Panc1 (cell line): Measurements from ENCODE around the gene DUSP12. TPM values are rescaled to one million over a fixed set of nuclear protein-coding genes. Genes with fewer than 3 reads are reported as not detected.
"Not testable (repeated sequence)": the region's sequence is repeated elsewhere in the genome, so short reads cannot be mapped to it uniquely, and the experiment has no call there.

Source experiments
- ATAC-seq: fragments of 200-7000 bp; cut with Tn5 transposase; 2 replicates; pipeline ENCODE4 v1.9.1; 2020; ENCODE audit warnings: mild to moderate bottlenecking, moderate library complexity
- BruUV-seq: library from RNA; stranded (reverse); fragments of 400-500 nt; replicated peaks from 2 replicates; lab custom pipeline; 2021; lab: Mats Ljungman, UMichigan
- CTCF ChIA-PET: fragments of 300-600 bp; sonication (Branson Sonifier 250); formaldehyde crosslinking; loops from one replicate; lab custom pipeline; 2022; ENCODE audit warnings: antibody characterized with exemption; lab: Charles Lee
- POLR2A ChIA-PET: fragments of 300-600 bp; sonication (Branson Sonifier 250); formaldehyde crosslinking; loops from one replicate; lab custom pipeline; 2022; ENCODE audit warnings: antibody characterized with exemption; lab: Charles Lee
- DNase-seq: peaks from one replicate; pipeline ENCODE4 v3.0.0-alpha.2; 2010; ENCODE audit warnings: low read depth, low spot score
- H3K27ac ChIP-seq: 2 replicates; pipeline ENCODE4 v1.5.1; 2011; ENCODE audit warnings: mild to moderate bottlenecking, low read length, inconsistent platforms
- H3K27me3 ChIP-seq: fragments of 200-500 bp; sonication (Bioruptor generic); 2 replicates; pipeline ENCODE4 v1.6.0; 2014; ENCODE audit warnings: low read length, inconsistent platforms; ENCODE audit not compliant: control insufficient read depth, insufficient read depth
- H3K36me3 ChIP-seq: fragments of 200-500 bp; sonication (Bioruptor generic); 2 replicates; pipeline ENCODE4 v1.5.1; 2014; ENCODE audit warnings: inconsistent platforms, mild to moderate bottlenecking, low read length, moderate library complexity; ENCODE audit not compliant: control insufficient read depth, insufficient read depth
- H3K4me1 ChIP-seq: 2 replicates; pipeline ENCODE4 v1.5.1; 2011; ENCODE audit warnings: inconsistent platforms, mild to moderate bottlenecking, low read length, moderate library complexity; ENCODE audit not compliant: control insufficient read depth, insufficient read depth
- H3K4me3 ChIP-seq, 2 experiments: 2 replicates each; pipeline ENCODE4 v1.5.1; 2011 to 2012; ENCODE audit warnings: low read depth in 2 of 2, low read length in 2 of 2, mild to moderate bottlenecking in 2 of 2, inconsistent platforms in 1 of 2, moderate library complexity in 1 of 2
- H3K9me3 ChIP-seq: fragments of 200-500 bp; sonication (Bioruptor generic); 2 replicates; pipeline ENCODE4 v1.5.1; 2014; ENCODE audit warnings: low read depth, mild to moderate bottlenecking, inconsistent platforms, low read length, moderate library complexity; ENCODE audit not compliant: control insufficient read depth, insufficient read depth
- CTCF ChIP-seq: fragments of 450-650 bp; IDR thresholded peaks from 2 replicates; pipeline ENCODE4 v1.5.1; 2017; ENCODE audit warnings: mild to moderate bottlenecking
- POLR2AphosphoS5 ChIP-seq: IDR thresholded peaks from 2 replicates; pipeline ENCODE4 v1.6.1; 2012; ENCODE audit warnings: mild to moderate bottlenecking, low read depth, low read length, moderate library complexity
- SIN3A ChIP-seq: IDR thresholded peaks from 2 replicates; pipeline ENCODE4 v1.6.1; 2012; ENCODE audit warnings: low read depth, mild to moderate bottlenecking, low read length, moderate library complexity, borderline replicate concordance; ENCODE audit not compliant: insufficient read depth
- TCF7L2 ChIP-seq: IDR thresholded peaks from 2 replicates; pipeline ENCODE4 v1.6.1; 2011; ENCODE audit warnings: mild to moderate bottlenecking, low read depth, low read length, inconsistent platforms
- in situ Hi-C: cut with HindIII; loops from 2 replicates; pipeline ENCODE4 v1.10.0; 2016; ENCODE audit warnings: low sequenced_read_pairs, low pct_unique_long_range_greater_than_20kb
- intact Hi-C: fragments of 100-400 bp; cut with micrococcal nuclease; formaldehyde crosslinking; loops from one replicate; pipeline ENCODE4 v1.10.0; 2022; ENCODE audit not compliant: unreplicated experiment
- total RNA-seq: library from RNA; stranded (reverse); gene quantifications from one replicate; pipeline ENCODE4 v1.2.1, GENCODE V29; 2021; ENCODE audit not compliant: unreplicated experiment
- TF ChIP-seq, protein P1 (sequence below), 2 experiments: IDR thresholded peaks; 2 replicates each; pipeline ENCODE4 v1.6.1; 2011 to 2012; ENCODE audit warnings: low read depth in 2 of 2, control low read depth in 1 of 2, low read length in 1 of 2, mild to moderate bottlenecking in 1 of 2, moderate library complexity in 1 of 2; ENCODE audit not compliant: insufficient read depth in 1 of 2

Gene DUSP12
- total RNA-seq, 1 experiment from 2014 or later = 22.0 TPM

DNA sequence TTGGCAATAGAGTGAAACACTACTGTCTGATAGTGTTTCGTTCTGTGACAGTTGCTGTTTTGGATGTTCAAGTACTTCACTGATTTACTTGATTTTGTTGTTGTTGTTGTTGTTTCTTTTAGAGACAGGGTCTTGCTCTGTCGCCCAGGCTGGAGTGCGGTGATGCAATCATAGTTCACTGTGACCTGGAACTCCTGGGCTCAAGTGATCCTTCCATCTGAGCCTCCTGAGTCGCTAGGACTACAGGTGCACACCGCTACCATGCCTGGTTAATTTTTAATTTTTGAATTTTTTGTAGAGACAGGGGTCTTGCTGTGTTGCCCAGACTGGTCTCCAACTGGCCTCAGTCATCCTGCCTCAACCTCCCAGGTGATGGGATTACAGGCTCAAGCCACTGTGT lies 18.9 kb downstream of the DUSP12 start:
- H3K9me3 ChIP-seq = no peaks in the 10 kb centered on the region
- TF ChIP-seq TCF7L2 = no peak
- no peak for TF ChIP-seq CTCF
- TF ChIP-seq, protein P1, sequence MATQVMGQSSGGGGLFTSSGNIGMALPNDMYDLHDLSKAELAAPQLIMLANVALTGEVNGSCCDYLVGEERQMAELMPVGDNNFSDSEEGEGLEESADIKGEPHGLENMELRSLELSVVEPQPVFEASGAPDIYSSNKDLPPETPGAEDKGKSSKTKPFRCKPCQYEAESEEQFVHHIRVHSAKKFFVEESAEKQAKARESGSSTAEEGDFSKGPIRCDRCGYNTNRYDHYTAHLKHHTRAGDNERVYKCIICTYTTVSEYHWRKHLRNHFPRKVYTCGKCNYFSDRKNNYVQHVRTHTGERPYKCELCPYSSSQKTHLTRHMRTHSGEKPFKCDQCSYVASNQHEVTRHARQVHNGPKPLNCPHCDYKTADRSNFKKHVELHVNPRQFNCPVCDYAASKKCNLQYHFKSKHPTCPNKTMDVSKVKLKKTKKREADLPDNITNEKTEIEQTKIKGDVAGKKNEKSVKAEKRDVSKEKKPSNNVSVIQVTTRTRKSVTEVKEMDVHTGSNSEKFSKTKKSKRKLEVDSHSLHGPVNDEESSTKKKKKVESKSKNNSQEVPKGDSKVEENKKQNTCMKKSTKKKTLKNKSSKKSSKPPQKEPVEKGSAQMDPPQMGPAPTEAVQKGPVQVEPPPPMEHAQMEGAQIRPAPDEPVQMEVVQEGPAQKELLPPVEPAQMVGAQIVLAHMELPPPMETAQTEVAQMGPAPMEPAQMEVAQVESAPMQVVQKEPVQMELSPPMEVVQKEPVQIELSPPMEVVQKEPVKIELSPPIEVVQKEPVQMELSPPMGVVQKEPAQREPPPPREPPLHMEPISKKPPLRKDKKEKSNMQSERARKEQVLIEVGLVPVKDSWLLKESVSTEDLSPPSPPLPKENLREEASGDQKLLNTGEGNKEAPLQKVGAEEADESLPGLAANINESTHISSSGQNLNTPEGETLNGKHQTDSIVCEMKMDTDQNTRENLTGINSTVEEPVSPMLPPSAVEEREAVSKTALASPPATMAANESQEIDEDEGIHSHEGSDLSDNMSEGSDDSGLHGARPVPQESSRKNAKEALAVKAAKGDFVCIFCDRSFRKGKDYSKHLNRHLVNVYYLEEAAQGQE (IDR thresholded peaks at IDR 0.05; ENCODE audit: insufficient read depth in 1 of 2, low read depth in 2 of 2, low read length in 1 of 2) = no peak
- no peak for TF ChIP-seq POLR2AphosphoS5
- TF ChIP-seq SIN3A = no peak
- peaks cover 7% of the 10 kb centered on the region; the same call in 1 of the 2 replicates for H3K36me3 ChIP-seq
- POLR2A ChIA-PET = no interaction called here
- BruUV-seq = no TSS peak
- in situ Hi-C loops = no loop called here
- no peak for DNase-seq
- H3K4me1 ChIP-seq = peaks cover 6% of the 10 kb centered on the region; the same call in 1 of the 2 replicates
- intact Hi-C loops = loop anchor here (10.0 kb wide), 1 partner anchor 626 kb away; no protein-coding TSS in a partner anchor
- H3K4me3 ChIP-seq = no peak overlapping the region
- no peak for ATAC-seq
- no peaks in the 10 kb centered on the region for H3K27me3 ChIP-seq
- H3K27ac ChIP-seq = no peak overlapping the region
- CTCF ChIA-PET = no interaction called here

GRCh38 chr1:161768986-161769672 lies 19.5 kb downstream of the DUSP12 start:
- no peak for TF ChIP-seq TCF7L2
- TF ChIP-seq, protein P1 (IDR thresholded peaks at IDR 0.05; ENCODE audit: insufficient read depth in 1 of 2, low read depth in 2 of 2, low read length in 1 of 2) = no peak
- no peak for TF ChIP-seq SIN3A
- TF ChIP-seq POLR2AphosphoS5 = no peak
- no peak for TF ChIP-seq CTCF
- Histone ChIP-seq H3K27ac (no peak overlapping the region), H3K27me3 (no peaks in the 10 kb centered on the region), H3K9me3 (no peaks in the 10 kb centered on the region), H3K4me1 (peaks cover 4% of the 10 kb centered on the region; the same call in 1 of the 2 replicates), H3K36me3 (peaks cover 7% of the 10 kb centered on the region; the same call in 1 of the 2 replicates), H3K4me3 (no peak overlapping the region)
- ChIA-PET POLR2A (interaction anchor here (0.6 kb wide), 1 partner anchor 125 kb away, joined by 8 read pairs; no protein-coding TSS in a partner anchor), CTCF (no interaction called here)
- intact Hi-C loops = loop anchor here (10.0 kb wide), 1 partner anchor 626 kb away; no protein-coding TSS in a partner anchor
- DNase-seq (no peak), ATAC-seq (no peak)
- in situ Hi-C loops = no loop called here
- no TSS peak for BruUV-seq

DNA sequence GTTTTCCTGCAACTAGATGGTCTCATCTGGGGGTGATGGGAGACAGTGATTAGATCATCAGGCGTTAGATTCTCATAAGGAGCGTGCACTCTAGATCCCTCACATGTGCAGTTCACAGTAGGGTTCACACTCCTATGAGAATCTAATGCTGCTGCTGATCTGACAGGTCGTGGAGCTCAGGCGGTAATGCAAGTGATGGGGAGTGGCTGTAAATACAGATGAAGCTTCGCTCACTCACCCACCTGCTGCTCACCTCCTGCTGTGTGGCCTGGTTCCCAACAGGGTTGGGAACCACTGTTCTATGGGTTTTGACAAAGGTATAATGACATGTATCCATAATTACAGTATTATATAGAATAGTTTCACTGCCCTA lies 20.1 kb downstream of the DUSP12 start:
- CTCF ChIA-PET, H3K36me3 ChIP-seq, H3K27me3 ChIP-seq, BruUV-seq, H3K4me1 ChIP-seq, in situ Hi-C loops, H3K9me3 ChIP-seq, H3K27ac ChIP-seq, DNase-seq, ATAC-seq, H3K4me3 ChIP-seq: not testable (repeated sequence)
- intact Hi-C loops = loop anchor here (10.0 kb wide), 1 partner anchor 625 kb away; no protein-coding TSS in a partner anchor
- POLR2A ChIA-PET = interaction anchor here (0.6 kb wide), 1 partner anchor 125 kb away, joined by 8 read pairs; no protein-coding TSS in a partner anchor
